Measurements from ENCODE around the gene RRP15. TPM values are rescaled to one million over a fixed set of nuclear protein-coding genes. Genes with fewer than 3 reads are reported as not detected.
A peak's percentile ranks its signal among the peaks of the same experiment; 100 is the strongest.

Gene RRP15
- total and polyA plus RNA-seq, 9 of the 15 experiments (the other 6 are each of a cell fraction or from before 2014, with no cell fraction given): 9.5 to 58.1 (median 29.3) TPM

DNA sequence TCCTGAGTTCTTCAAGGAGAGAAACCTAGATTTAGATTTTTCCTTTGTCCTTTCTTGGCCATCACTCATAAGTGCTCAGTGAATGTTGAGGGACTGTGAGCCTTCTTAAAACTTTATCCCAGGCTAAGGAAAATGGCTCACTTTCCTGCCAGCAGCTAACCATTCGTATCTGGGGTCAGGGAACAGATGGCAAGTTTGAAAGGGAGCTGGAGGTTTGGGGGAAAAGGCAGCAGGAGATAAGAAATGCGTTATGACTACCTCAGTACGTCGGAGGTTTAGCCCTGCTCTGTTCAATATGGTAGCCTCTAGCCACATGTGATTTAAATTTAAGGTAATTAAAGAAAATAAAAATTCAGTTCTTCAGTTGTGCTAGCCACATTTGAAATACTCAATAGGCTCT is 13.3 kb downstream of the RRP15 start (continued):
- TF ChIP-seq ARID1B (IDR thresholded peaks at IDR 0.05) (peak; percentile 93), RNF2 (IDR thresholded peaks at IDR 0.05) (0 out of 2 replicates have a peak, but pooled peaks have one; percentile 46), KDM1A (IDR thresholded peaks at IDR 0.05) (peak; percentile 80 to 81), ZNF354B (CRISPR knock-in tag; IDR thresholded peaks at IDR 0.05) (no peak), CREB1 (IDR thresholded peaks at IDR 0.05) (peak; percentile 67; the same call in 1 of the 2 replicates), CREB1 (CRISPR knock-in tag; IDR thresholded peaks at IDR 0.05) (no peak), HDAC3 (IDR thresholded peaks at IDR 0.05; ENCODE audit: borderline replicate concordance, partially characterized antibody) (peak; percentile 30), SETDB1 (IDR thresholded peaks at IDR 0.05; ENCODE audit: low read length) (no peak), NR2C2 (CRISPR knock-in tag; IDR thresholded peaks at IDR 0.05) (no peak), NR2C2 (tag; IDR thresholded peaks at IDR 0.05) (no peak), ZNF384 (IDR thresholded peaks at IDR 0.05; ENCODE audit: low read depth, low read length) (no peak), STAT5A (IDR thresholded peaks at IDR 0.05; ENCODE audit: borderline replicate concordance, low read length) (peak; percentile 82; the same call in 1 of the 2 replicates), RBM15 (IDR thresholded peaks at IDR 0.05; ENCODE audit: insufficient read depth, low read length) (no peak), ETV5 (CRISPR knock-in tag; IDR thresholded peaks at IDR 0.05; ENCODE audit: low read depth) (no peak), SIN3B (IDR thresholded peaks at IDR 0.05; ENCODE audit: low read depth) (no peak), PHF8 (IDR thresholded peaks at IDR 0.05; ENCODE audit: borderline replicate concordance, low read length) (no peak), SP1 (CRISPR knock-in tag; IDR thresholded peaks at IDR 0.05) (no peak), RHOXF2B (CRISPR knock-in tag; conservative IDR thresholded peaks at IDR 0.05) (no peak), NCOA1 (IDR thresholded peaks at IDR 0.05; ENCODE audit: low read depth) (peak; percentile 42; the same call in 1 of the 2 replicates), FOXA1 (IDR thresholded peaks at IDR 0.05; ENCODE audit: borderline replicate concordance) (no peak), LEF1 (IDR thresholded peaks at IDR 0.05) (peak; percentile 58; the same call in 1 of the 2 replicates), SMARCA4 (IDR thresholded peaks at IDR 0.05) (peak; percentile 86), MTA2 (IDR thresholded peaks at IDR 0.05; ENCODE audit: low read depth) (peak; percentile 85), ZNF23 (CRISPR knock-in tag; IDR thresholded peaks at IDR 0.05) (no peak), U2AF2 (optimal IDR thresholded peaks at IDR 0.05; ENCODE audit: low read depth, low read length) (no peak)
- TF ChIP-seq, protein P1, sequence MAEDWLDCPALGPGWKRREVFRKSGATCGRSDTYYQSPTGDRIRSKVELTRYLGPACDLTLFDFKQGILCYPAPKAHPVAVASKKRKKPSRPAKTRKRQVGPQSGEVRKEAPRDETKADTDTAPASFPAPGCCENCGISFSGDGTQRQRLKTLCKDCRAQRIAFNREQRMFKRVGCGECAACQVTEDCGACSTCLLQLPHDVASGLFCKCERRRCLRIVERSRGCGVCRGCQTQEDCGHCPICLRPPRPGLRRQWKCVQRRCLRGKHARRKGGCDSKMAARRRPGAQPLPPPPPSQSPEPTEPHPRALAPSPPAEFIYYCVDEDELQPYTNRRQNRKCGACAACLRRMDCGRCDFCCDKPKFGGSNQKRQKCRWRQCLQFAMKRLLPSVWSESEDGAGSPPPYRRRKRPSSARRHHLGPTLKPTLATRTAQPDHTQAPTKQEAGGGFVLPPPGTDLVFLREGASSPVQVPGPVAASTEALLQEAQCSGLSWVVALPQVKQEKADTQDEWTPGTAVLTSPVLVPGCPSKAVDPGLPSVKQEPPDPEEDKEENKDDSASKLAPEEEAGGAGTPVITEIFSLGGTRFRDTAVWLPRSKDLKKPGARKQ (CRISPR knock-in tag; IDR thresholded peaks at IDR 0.05): no peak
- TF ChIP-seq, protein P2, sequence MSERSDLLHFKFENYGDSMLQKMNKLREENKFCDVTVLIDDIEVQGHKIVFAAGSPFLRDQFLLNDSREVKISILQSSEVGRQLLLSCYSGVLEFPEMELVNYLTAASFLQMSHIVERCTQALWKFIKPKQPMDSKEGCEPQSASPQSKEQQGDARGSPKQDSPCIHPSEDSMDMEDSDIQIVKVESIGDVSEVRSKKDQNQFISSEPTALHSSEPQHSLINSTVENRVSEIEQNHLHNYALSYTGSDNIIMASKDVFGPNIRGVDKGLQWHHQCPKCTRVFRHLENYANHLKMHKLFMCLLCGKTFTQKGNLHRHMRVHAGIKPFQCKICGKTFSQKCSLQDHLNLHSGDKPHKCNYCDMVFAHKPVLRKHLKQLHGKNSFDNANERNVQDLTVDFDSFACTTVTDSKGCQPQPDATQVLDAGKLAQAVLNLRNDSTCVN (CRISPR knock-in tag; IDR thresholded peaks at IDR 0.05): no peak
- TF ChIP-seq, protein P3, sequence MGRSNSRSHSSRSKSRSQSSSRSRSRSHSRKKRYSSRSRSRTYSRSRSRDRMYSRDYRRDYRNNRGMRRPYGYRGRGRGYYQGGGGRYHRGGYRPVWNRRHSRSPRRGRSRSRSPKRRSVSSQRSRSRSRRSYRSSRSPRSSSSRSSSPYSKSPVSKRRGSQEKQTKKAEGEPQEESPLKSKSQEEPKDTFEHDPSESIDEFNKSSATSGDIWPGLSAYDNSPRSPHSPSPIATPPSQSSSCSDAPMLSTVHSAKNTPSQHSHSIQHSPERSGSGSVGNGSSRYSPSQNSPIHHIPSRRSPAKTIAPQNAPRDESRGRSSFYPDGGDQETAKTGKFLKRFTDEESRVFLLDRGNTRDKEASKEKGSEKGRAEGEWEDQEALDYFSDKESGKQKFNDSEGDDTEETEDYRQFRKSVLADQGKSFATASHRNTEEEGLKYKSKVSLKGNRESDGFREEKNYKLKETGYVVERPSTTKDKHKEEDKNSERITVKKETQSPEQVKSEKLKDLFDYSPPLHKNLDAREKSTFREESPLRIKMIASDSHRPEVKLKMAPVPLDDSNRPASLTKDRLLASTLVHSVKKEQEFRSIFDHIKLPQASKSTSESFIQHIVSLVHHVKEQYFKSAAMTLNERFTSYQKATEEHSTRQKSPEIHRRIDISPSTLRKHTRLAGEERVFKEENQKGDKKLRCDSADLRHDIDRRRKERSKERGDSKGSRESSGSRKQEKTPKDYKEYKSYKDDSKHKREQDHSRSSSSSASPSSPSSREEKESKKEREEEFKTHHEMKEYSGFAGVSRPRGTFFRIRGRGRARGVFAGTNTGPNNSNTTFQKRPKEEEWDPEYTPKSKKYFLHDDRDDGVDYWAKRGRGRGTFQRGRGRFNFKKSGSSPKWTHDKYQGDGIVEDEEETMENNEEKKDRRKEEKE (IDR thresholded peaks at IDR 0.05; ENCODE audit: borderline replicate concordance in 1 of 2, control insufficient read depth in 1 of 2, low read depth in 2 of 2, low read length in 1 of 2): no peak

Data from K562 (cell line).